Activated CD4-positive, alpha-beta T cell treated with anti-CD3 and anti-CD28 coated beads, Interleukin-2, amount 10 ng/mL, durations not matched to agents 7 days and 5 days (primary cell): Measurements from ENCODE around the gene ICA1. TPM values are rescaled to one million over a fixed set of nuclear protein-coding genes. Genes with fewer than 3 reads are reported as not detected.

Experiments used
- CTCF ChIA-PET: fragments of 350-600 bp; sonication (Branson Sonifier 250); formaldehyde crosslinking; loops from one replicate; lab custom pipeline; 2021; ENCODE audit warnings: antibody characterized with exemption; lab: Charles Lee
- POLR2A ChIA-PET: fragments of 350-600 bp; sonication (Branson Sonifier 250); formaldehyde crosslinking; loops from one replicate; lab custom pipeline; 2021; ENCODE audit warnings: antibody characterized with exemption; lab: Charles Lee
- DNase-seq: peaks from one replicate; pipeline ENCODE4 v3.0.0-alpha.2; 2020
- H3K27ac Mint-ChIP-seq: one replicate; pipeline ENCODE4 v1.8.0; 2021; ENCODE audit warnings: mild to moderate bottlenecking, moderate library complexity, mixed read lengths
- H3K27me3 Mint-ChIP-seq: one replicate; pipeline ENCODE4 v1.8.0; 2021; ENCODE audit warnings: mixed read lengths
- H3K36me3 Mint-ChIP-seq: one replicate; pipeline ENCODE4 v1.8.0; 2021; ENCODE audit warnings: low read depth, mixed read lengths
- H3K4me1 Mint-ChIP-seq: one replicate; pipeline ENCODE4 v1.8.0; 2021; ENCODE audit warnings: mixed read lengths
- H3K4me3 Mint-ChIP-seq: one replicate; pipeline ENCODE4 v1.8.0; 2021; ENCODE audit warnings: mild to moderate bottlenecking, moderate library complexity, mixed read lengths
- H3K9me3 Mint-ChIP-seq: one replicate; pipeline ENCODE4 v1.8.0; 2021; ENCODE audit warnings: mixed read lengths
- total RNA-seq, 2 experiments: library from RNA; stranded (reverse); gene quantifications; one replicate each; pipeline ENCODE4 v1.2.3, GENCODE V29; 2021

ICA1 gene
- total RNA-seq, 2 experiments from 2014 or later, result 0.89 to 1.5 TPM

GRCh38 chr7:8128449-8129317 lies 133.3 kb downstream of the ICA1 start:
- peak overlapping the region; percentile 48 for H3K27ac Mint-ChIP-seq
- peaks cover 88% of the 10 kb centered on the region for H3K4me1 Mint-ChIP-seq
- ChIA-PET POLR2A (no interaction called here), CTCF (interaction anchor here (1.6 kb wide), 1 partner anchor 87 kb away, joined by 3 read pairs; no protein-coding TSS in a partner anchor)
- H3K27me3 Mint-ChIP-seq, result no peaks in the 10 kb centered on the region
- DNase-seq, result no peak
- H3K9me3 Mint-ChIP-seq, result peaks cover 5% of the 10 kb centered on the region
- peaks cover 16% of the 10 kb centered on the region for H3K36me3 Mint-ChIP-seq
- H3K4me3 Mint-ChIP-seq, result no peak overlapping the region

GRCh38 chr7:8126601-8127167 lies 135.3 kb downstream of the ICA1 start:
- POLR2A ChIA-PET, result no interaction called here
- CTCF ChIA-PET, result interaction anchor here (1.0 to 1.3 kb wide), 2 partner anchors 201 to 544 kb away, joined by 3 read pairs; no protein-coding TSS in a partner anchor
- H3K27me3 Mint-ChIP-seq, result no peaks in the 10 kb centered on the region

GRCh38 chr7:8125680-8126444 lies 136.1 kb downstream of the ICA1 start:
- ChIA-PET POLR2A (no interaction called here), CTCF (interaction anchor here (0.6 to 1.5 kb wide), 9 partner anchors 9 to 543 kb away, joined by 3 to 5 read pairs (median 3); no protein-coding TSS in a partner anchor)
- Mint-ChIP-seq H3K36me3 (peaks cover 16% of the 10 kb centered on the region), H3K9me3 (peaks cover 5% of the 10 kb centered on the region), H3K4me1 (peaks cover 75% of the 10 kb centered on the region), H3K27ac (peak overlapping the region; percentile 98), H3K27me3 (no peaks in the 10 kb centered on the region), H3K4me3 (peak overlapping the region; percentile 37)
- DNase-seq, result peak; percentile 83

More at GRCh38 chr7:8126601-8127167, 135.3 kb downstream of the ICA1 start:
- Mint-ChIP-seq H3K9me3 (peaks cover 5% of the 10 kb centered on the region), H3K4me1 (peaks cover 76% of the 10 kb centered on the region), H3K27ac (peak overlapping the region; percentile 98), H3K4me3 (no peak overlapping the region), H3K36me3 (peaks cover 16% of the 10 kb centered on the region)
- DNase-seq, result no peak

- POLR2A ChIA-PET, result no interaction called here
- H3K27me3 Mint-ChIP-seq, result no peaks in the 10 kb centered on the region
- peaks cover 8% of the 10 kb centered on the region for H3K36me3 Mint-ChIP-seq
- peaks cover 49% of the 10 kb centered on the region for H3K4me1 Mint-ChIP-seq
- no peak overlapping the region for H3K4me3 Mint-ChIP-seq
- no peak overlapping the region for H3K27ac Mint-ChIP-seq
- no peak for DNase-seq
- CTCF ChIA-PET, result interaction anchor here (0.6 kb wide), 2 partner anchors 26 to 50 kb away, joined by 3 read pairs; no protein-coding TSS in a partner anchor
- H3K9me3 Mint-ChIP-seq, result no peaks in the 10 kb centered on the region
Measured at GRCh38 chr7:8121243-8121642, 140.7 kb downstream of the ICA1 start.

- peaks cover 7% of the 10 kb centered on the region for H3K36me3 Mint-ChIP-seq
- H3K4me3 Mint-ChIP-seq, result no peak overlapping the region
- no peak for DNase-seq
- POLR2A ChIA-PET, result no interaction called here
- no peaks in the 10 kb centered on the region for H3K27me3 Mint-ChIP-seq
- H3K4me1 Mint-ChIP-seq, result peaks cover 49% of the 10 kb centered on the region
- CTCF ChIA-PET, result interaction anchor here (0.6 kb wide), 1 partner anchor 25 kb away, joined by 3 read pairs; no protein-coding TSS in a partner anchor
- no peak overlapping the region for H3K27ac Mint-ChIP-seq
- peaks cover 6% of the 10 kb centered on the region for H3K9me3 Mint-ChIP-seq
Measured at GRCh38 chr7:8120390-8121058, 141.4 kb downstream of the ICA1 start.

GRCh38 chr7:8119262-8119661 lies 142.7 kb downstream of the ICA1 start:
- POLR2A ChIA-PET, result no interaction called here

GRCh38 chr7:8117195-8117594 lies 144.8 kb downstream of the ICA1 start:
- Mint-ChIP-seq H3K4me3 (no peak overlapping the region), H3K36me3 (peaks cover 10% of the 10 kb centered on the region), H3K27ac (no peak overlapping the region), H3K27me3 (no peaks in the 10 kb centered on the region), H3K9me3 (peaks cover 13% of the 10 kb centered on the region), H3K4me1 (peaks cover 47% of the 10 kb centered on the region)
- no peak for DNase-seq
- ChIA-PET POLR2A (no interaction called here), CTCF (interaction anchor here (1.2 kb wide), 1 partner anchor 9 kb away, joined by 3 read pairs; no protein-coding TSS in a partner anchor)

More at GRCh38 chr7:8119262-8119661, 142.7 kb downstream of the ICA1 start:
- Mint-ChIP-seq H3K4me1 (peaks cover 49% of the 10 kb centered on the region), H3K4me3 (no peak overlapping the region), H3K27me3 (no peaks in the 10 kb centered on the region), H3K36me3 (peaks cover 6% of the 10 kb centered on the region), H3K27ac (no peak overlapping the region), H3K9me3 (peaks cover 13% of the 10 kb centered on the region)
- DNase-seq, result no peak
- CTCF ChIA-PET, result interaction anchor here (1.0 to 1.1 kb wide), 2 partner anchors 14 to 22 kb away, joined by 3 read pairs; no protein-coding TSS in a partner anchor

- DNase-seq, result no peak
- peak overlapping the region; percentile 10 for H3K27ac Mint-ChIP-seq
- no peak overlapping the region for H3K4me3 Mint-ChIP-seq
- peaks cover 15% of the 10 kb centered on the region for H3K9me3 Mint-ChIP-seq
- H3K36me3 Mint-ChIP-seq, result peaks cover 10% of the 10 kb centered on the region
- H3K4me1 Mint-ChIP-seq, result peaks cover 47% of the 10 kb centered on the region
- ChIA-PET CTCF (interaction anchor here (1.5 kb wide), 1 partner anchor 10 kb away, joined by 5 read pairs; no protein-coding TSS in a partner anchor), POLR2A (no interaction called here)
- no peaks in the 10 kb centered on the region for H3K27me3 Mint-ChIP-seq
Measured at GRCh38 chr7:8115547-8116402, 146.2 kb downstream of the ICA1 start.

GRCh38 chr7:8114175-8114574 lies 147.8 kb downstream of the ICA1 start:
- peaks cover 52% of the 10 kb centered on the region for H3K4me1 Mint-ChIP-seq
- H3K27ac Mint-ChIP-seq, result peak overlapping the region; percentile 28
- peaks cover 10% of the 10 kb centered on the region for H3K36me3 Mint-ChIP-seq
- ChIA-PET POLR2A (no interaction called here), CTCF (interaction anchor here (0.7 to 1.0 kb wide), 2 partner anchors 8 to 18 kb away, joined by 3 read pairs; no protein-coding TSS in a partner anchor)
- H3K9me3 Mint-ChIP-seq, result peaks cover 17% of the 10 kb centered on the region
- no peak for DNase-seq
- H3K4me3 Mint-ChIP-seq, result no peak overlapping the region
- no peaks in the 10 kb centered on the region for H3K27me3 Mint-ChIP-seq

GRCh38 chr7:8113184-8113583 lies 148.8 kb downstream of the ICA1 start:
- no peak for DNase-seq
- Mint-ChIP-seq H3K27me3 (no peaks in the 10 kb centered on the region), H3K27ac (no peak overlapping the region), H3K36me3 (peaks cover 10% of the 10 kb centered on the region), H3K4me1 (peaks cover 47% of the 10 kb centered on the region), H3K4me3 (no peak overlapping the region), H3K9me3 (peaks cover 17% of the 10 kb centered on the region)
- ChIA-PET CTCF (interaction anchor here (1.0 to 1.5 kb wide), 2 partner anchors 9 to 21 kb away, joined by 3 to 4 read pairs; no protein-coding TSS in a partner anchor), POLR2A (no interaction called here)

- no peak overlapping the region for H3K27ac Mint-ChIP-seq
- H3K4me3 Mint-ChIP-seq, result no peak overlapping the region
- peaks cover 47% of the 10 kb centered on the region for H3K4me1 Mint-ChIP-seq
- POLR2A ChIA-PET, result no interaction called here
- H3K9me3 Mint-ChIP-seq, result peaks cover 17% of the 10 kb centered on the region
- DNase-seq, result no peak
- peaks cover 10% of the 10 kb centered on the region for H3K36me3 Mint-ChIP-seq
- CTCF ChIA-PET, result interaction anchor here (1.5 kb wide), 1 partner anchor 21 kb away, joined by 4 read pairs; no protein-coding TSS in a partner anchor
- H3K27me3 Mint-ChIP-seq, result no peaks in the 10 kb centered on the region
Measured at GRCh38 chr7:8112685-8113084, 149.3 kb downstream of the ICA1 start.
